Testis (tissue), 3 donors: ENCODE measurements around the gene GAREM2. TPM values are rescaled to one million over a fixed set of nuclear protein-coding genes. Genes with fewer than 3 reads are reported as not detected.

Experiments used
- DNase-seq: peaks from one replicate; pipeline ENCODE4 v3.0.0-alpha.2; 2019
- H3K27ac ChIP-seq, 2 donors: fragments of 200-600 bp; sonication (generic); one replicate each; pipeline ENCODE4 v1.5.1; 2019
- H3K27me3 ChIP-seq: fragments of 200-600 bp; sonication (generic); one replicate; pipeline ENCODE4 v1.5.1; 2019
- H3K36me3 ChIP-seq: fragments of 200-600 bp; sonication (generic); one replicate; pipeline ENCODE4 v1.5.1; 2017; ENCODE audit warnings: low read depth; ENCODE audit errors: missing control alignments
- H3K4me1 ChIP-seq: fragments of 200-600 bp; sonication (generic); one replicate; pipeline ENCODE4 v1.5.1; 2019
- H3K4me3 ChIP-seq, 2 donors: fragments of 200-600 bp; sonication (generic); one replicate each; pipeline ENCODE4 v1.5.1; 2017 to 2019
- H3K9me3 ChIP-seq: fragments of 200-600 bp; sonication (generic); one replicate; pipeline ENCODE4 v1.5.1; 2017
- CTCF ChIP-seq, 3 experiments: fragments of 450-650 bp in 2 of 3; fragments of 200-600 bp in 1 of 3; sonication (generic) in 1 of 3; IDR thresholded peaks; one replicate each; pipeline ENCODE4 v1.5.1; 2016 to 2019; ENCODE audit warnings: antibody characterized with exemption in 3 of 3, mild to moderate bottlenecking in 2 of 3, moderate library complexity in 1 of 3
- POLR2A ChIP-seq: fragments of 450-650 bp; IDR thresholded peaks from one replicate; pipeline ENCODE4 v1.6.1; 2017; ENCODE audit warnings: antibody characterized with exemption, mild to moderate bottlenecking, moderate library complexity
- WGBS, 2 donors: methylation state at CpG; one replicate each; pipeline ENCODE4 v1.1.5; 2018; 5-methylcytosine and 5-hydroxymethylcytosine counted together
- intact Hi-C: fragments of 100-400 bp; cut with DNase I; formaldehyde crosslinking; loops from one replicate; pipeline ENCODE4 v1.15.1; 2023; ENCODE audit warnings: low total_unique reads
- polyA plus RNA-seq: library from polyadenylated mRNA; stranded (reverse); fragments of 350-450 nt; fragmentation: Illumina TruSeq; extraction: RNeasy Lipid Tissue Mini Kit (QIAGEN cat#74804); gene quantifications from one replicate; pipeline ENCODE4 v1.2.3, GENCODE V29; 2014; ENCODE audit warnings: low read depth, low replicate concordance; ENCODE audit not compliant: insufficient read depth
- total RNA-seq, 2 donors: library from RNA; depleted of rRNA; stranded (reverse); fragments of >200 nt; gene quantifications; one replicate each; pipeline ENCODE4 v1.2.3, GENCODE V29; 2016

The GAREM2 gene
- total and polyA plus RNA-seq, 3 donors from 2014 or later = 4.6 to 6.8 (median 5.4) TPM

GRCh38 chr2:26185304-26185928 is 12.5 kb downstream of the GAREM2 start:
- Histone ChIP-seq H3K27ac (peak overlapping the region; percentile 64 to 81), H3K36me3 (no peaks in the 10 kb centered on the region), H3K9me3 (no peaks in the 10 kb centered on the region), H3K4me1 (no peaks in the 10 kb centered on the region), H3K4me3 (peak overlapping the region; percentile 57 to 68), H3K27me3 (no peaks in the 10 kb centered on the region)
- DNase-seq = no peak
- 34 to 35% methylated on average over 20 of the region's 20 CpGs for WGBS, 2 donors
- no peak for TF ChIP-seq CTCF (IDR thresholded peaks at IDR 0.05)
- no peak for TF ChIP-seq POLR2A
- intact Hi-C loops = no loop called here

- no peak overlapping the region for H3K4me3 ChIP-seq
- TF ChIP-seq CTCF (IDR thresholded peaks at IDR 0.05) = no peak
- no peak for TF ChIP-seq POLR2A
- no peak overlapping the region for H3K27ac ChIP-seq
- no peak for DNase-seq
- no peaks in the 10 kb centered on the region for H3K27me3 ChIP-seq
- H3K9me3 ChIP-seq = no peaks in the 10 kb centered on the region
- WGBS, 2 donors = 71 to 74% methylated on average over 14 to 16 of the region's 16 CpGs
- intact Hi-C loops = no loop called here
- H3K36me3 ChIP-seq = no peaks in the 10 kb centered on the region
- no peaks in the 10 kb centered on the region for H3K4me1 ChIP-seq
Measured at GRCh38 chr2:26185954-26186770, 13.3 kb downstream of the GAREM2 start.

GRCh38 chr2:26187114-26187513 is 14.2 kb downstream of the GAREM2 start:
- no peak for TF ChIP-seq POLR2A
- no peak for TF ChIP-seq CTCF (IDR thresholded peaks at IDR 0.05)
- Histone ChIP-seq H3K9me3 (no peaks in the 10 kb centered on the region), H3K27ac (no peak overlapping the region), H3K4me1 (no peaks in the 10 kb centered on the region), H3K4me3 (no peak overlapping the region), H3K27me3 (no peaks in the 10 kb centered on the region), H3K36me3 (no peaks in the 10 kb centered on the region)
- no peak for DNase-seq
- 94 to 95% methylated on average over 11 to 15 of the region's 15 CpGs for WGBS, 2 donors
- intact Hi-C loops = no loop called here

GRCh38 chr2:26187537-26188104 is 14.7 kb downstream of the GAREM2 start:
- Histone ChIP-seq H3K4me1 (no peaks in the 10 kb centered on the region), H3K9me3 (no peaks in the 10 kb centered on the region), H3K36me3 (no peaks in the 10 kb centered on the region), H3K4me3 (no peak overlapping the region), H3K27me3 (no peaks in the 10 kb centered on the region), H3K27ac (no peak overlapping the region)
- TF ChIP-seq CTCF (IDR thresholded peaks at IDR 0.05) (no peak), POLR2A (no peak)
- DNase-seq = no peak
- 94 to 97% methylated on average over 11 to 16 of the region's 16 CpGs for WGBS, 2 donors
- intact Hi-C loops = no loop called here
